Measurements from ENCODE around the gene GNB1L.
A peak's percentile ranks its signal among the peaks of the same experiment; 100 is the strongest.
"Not testable (repeated sequence)": the region's sequence is repeated elsewhere in the genome, so short reads cannot be mapped to it uniquely, and the experiment has no call there.

Gene GNB1L

DNA sequence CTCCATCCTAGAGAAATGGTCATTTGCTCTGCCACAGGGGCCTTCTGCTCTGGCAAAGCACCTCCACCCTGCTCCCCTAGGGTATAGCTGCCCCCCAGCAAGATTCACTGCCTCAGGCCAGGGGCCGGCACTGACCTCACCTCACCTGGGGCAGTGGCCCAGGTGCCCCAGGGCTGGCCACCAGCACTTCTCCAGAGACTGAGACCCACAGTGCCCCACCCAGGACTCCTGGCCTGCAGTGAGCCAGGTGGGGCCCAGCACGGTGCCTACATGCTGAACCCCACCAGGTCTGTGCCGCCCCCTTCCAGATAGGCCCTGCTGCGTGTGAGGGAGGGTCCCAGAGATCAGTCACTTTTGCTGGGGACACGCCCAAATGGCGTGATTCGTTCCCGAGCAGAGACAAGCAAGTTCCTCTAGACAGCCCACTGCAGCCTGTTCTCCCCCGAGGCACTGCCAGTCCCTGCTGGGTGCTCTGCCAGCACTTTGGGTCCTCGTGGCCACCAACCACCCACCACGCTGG is 10.8 kb downstream of the GNB1L start:
- peak in 1 of 14 donors; percentile 15 for DNase-seq

DNA sequence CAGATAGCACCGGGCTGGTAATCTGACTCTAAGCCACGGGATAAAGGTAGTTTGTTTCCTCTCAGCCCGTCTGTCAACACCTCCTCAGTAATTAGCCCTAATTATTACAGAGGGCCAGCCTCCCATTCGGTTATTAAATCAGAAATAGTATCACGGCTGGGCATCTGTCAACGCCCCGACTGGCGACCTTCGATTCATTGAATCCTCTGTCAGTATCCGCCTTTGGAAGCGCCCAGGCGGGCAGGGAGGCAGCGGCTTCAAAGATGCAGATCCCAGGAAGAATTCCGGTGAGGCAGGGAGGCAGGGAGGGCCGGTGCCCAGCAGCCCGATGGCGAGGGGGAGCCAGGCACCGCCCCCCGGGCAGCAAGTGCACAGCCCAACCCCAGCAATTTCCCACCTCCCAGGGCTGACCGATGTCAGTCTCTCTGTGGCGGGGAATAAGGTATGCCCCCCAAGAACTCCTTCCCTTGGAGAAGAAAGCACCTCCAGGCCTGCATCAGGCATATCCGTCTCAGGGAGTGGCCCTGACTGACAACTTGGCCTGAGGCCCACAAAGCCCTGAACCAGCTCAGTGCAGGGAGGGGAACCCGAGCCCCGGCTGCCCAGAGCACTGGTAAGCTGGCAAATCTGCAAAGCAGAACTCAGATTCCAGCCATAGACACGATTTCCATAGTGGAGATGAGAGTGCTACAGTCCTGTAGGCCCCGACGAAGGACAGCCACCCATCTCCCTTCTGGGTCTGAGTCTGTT is 11.4 kb downstream of the GNB1L start:
- DNase-seq, result no peak

DNA sequence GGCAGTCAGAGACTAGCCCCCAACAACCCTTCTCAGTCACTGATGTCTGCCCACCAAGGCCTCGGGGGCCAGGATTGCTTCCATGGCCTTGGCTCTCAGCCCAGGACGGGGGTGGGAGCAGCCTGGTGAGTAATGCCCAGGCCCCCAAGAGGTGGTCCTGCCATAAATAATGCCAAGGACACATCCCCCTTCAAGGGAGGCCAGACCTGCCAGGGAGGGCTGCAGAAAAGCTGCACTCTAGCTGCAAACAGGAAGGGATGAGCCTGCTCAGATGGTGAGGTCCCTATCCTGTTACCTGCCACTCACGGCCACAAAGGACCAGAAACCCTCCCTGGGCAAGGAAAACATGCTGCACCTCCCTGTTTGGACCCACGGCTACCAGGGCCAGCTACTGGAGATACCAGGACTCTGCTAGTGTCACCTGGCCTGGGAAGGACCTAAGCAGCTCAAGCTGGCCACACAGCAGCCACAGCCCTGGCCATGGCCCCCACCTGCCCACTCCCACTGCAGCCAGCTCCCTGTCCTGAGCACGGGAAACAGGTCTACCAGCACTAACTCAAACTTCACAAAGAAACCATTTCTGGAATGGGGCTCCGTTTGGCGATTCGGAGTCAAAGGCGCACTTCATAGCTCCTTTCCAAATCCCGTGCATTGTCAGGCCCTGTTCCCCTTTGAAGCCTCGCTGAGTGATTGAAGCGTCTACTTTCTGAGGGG is 12.1 kb downstream of the GNB1L start:
- no peak for DNase-seq

- DNase-seq, result no peak
Measured at GRCh38 chr22:19841641-19842392, 12.9 kb downstream of the GNB1L start.

DNA sequence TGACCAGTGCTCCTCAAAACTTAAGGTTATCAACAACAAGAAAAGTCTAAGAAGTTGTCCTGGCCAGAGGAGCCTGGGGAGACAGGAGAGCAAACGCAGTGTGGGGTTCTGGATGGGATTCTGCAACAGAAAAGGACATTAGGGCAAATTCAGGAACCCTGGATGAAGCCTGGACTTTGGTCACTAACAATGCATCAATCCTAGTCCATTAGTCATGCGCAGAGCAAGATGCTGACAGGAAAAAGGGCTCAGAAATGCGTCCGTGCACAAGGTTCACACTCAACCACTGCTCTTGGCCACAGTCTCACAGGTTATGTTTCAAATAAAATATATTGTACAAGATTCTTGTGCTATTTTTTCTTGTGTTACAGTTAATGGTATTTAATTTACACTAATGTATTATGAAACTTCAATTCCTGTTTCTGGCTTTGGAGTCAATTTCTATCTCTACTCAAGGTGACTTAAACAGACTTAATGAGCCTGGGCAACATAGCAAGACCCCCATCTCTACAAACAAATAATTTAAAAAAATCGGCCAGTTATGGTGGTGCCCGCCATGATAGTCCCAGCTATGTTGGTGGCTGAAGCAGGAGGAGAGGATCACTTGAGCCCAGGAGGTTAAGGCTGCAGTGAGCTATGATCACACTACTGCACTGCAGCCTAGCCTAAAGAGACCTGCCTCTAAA is 13.6 kb downstream of the GNB1L start:
- DNase-seq, result no peak

DNA sequence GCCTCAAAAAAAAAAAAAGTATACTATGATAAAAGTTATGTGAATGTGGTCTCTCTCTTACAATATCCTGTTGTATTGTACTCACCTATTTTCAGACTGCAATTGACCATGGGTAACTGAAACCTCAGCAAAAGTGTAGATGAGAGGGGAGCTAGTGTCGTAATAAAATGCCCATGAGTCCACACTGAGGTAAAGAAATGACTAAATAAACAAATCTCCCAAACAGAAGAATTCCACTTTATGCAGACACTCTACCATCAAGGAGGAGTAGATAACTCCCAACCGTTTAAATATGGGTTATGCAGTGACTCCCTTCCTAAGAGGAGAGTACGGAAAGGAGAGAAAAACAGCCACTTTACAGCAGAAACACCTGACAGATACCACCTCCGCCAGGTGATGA is 14.6 kb downstream of the GNB1L start:
- no peak for DNase-seq

GRCh38 chr22:19837915-19838314 is 16.8 kb downstream of the GNB1L start:
- no peak for DNase-seq

GRCh38 chr22:19836512-19836911 is 18.2 kb downstream of the GNB1L start:
- no peak for DNase-seq

DNA sequence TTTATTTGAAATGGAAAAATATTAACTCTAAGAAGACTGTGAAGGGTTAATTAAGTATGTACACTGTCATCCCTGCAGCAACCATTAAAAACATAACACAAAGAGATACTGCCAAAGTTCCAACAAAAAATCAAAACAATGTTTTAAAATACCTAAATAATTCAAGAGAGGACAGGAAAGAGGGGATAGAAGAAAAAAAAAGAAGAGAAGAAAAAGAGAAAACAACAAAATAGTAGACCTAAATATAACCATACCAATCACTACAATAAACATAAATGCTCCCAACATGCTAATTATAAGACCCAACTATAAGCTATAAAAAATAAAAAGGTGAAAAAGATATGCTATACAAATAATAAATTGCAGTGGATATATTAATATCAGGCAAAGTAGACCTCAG is 20.1 kb downstream of the GNB1L start:
- DNase-seq, result no peak

- DNase-seq, result not testable (repeated sequence)
Measured at GRCh38 chr22:19833327-19833726, 21.3 kb downstream of the GNB1L start.

DNA sequence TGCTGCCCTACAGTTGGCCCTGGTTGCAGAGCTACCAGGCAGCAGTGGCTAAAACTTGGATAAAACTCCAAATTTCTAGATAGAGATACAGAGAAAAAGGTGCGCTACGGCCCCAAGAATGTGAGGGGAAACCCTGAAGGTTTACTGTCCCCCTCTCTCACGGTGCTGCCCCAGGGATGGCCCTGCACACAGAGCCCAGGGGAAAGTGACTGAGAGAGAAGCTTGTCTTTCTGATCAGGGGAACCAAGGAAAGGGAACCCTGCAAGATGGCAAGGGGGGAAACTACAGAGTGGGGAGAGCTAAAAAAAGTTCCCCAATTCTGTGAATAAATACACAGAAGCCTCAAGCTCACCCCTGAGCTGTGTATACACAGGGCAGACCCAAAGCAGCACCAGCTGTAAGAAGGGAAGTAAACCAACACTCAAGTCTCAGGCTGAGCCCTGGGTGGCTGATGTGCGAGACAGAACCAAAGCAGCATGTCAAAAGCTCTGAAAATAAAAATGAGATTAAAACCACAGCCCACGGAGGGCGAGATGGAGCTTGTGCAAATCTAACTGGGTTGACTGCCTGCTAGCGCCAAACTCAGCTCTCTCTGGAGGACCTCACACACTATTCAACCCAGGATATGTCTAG is 22.1 kb downstream of the GNB1L start:
- no peak for DNase-seq

GRCh38 chr22:19831979-19832378 is 22.7 kb downstream of the GNB1L start:
- DNase-seq, result not testable (repeated sequence)

GRCh38 chr22:19831016-19831415 is 23.7 kb downstream of the GNB1L start:
- no peak for DNase-seq

DNA sequence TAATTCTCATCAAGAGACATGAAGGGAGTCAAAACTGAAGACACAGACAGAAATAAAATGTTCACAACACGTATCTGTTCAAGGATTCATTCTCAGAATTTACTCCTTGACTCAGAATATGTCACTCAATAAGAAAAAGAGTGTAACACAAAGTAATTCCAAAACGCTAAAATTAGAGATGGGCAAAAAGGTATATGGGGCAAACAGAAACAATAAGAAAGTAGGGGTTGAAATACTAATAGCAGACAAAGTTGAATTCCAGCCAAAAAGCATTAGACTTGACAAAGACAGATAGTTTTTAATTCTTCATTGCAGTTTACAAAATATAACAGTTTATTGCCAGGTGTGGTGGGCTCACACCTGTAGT is 26.7 kb downstream of the GNB1L start:
- DNase-seq, result no peak

DNA sequence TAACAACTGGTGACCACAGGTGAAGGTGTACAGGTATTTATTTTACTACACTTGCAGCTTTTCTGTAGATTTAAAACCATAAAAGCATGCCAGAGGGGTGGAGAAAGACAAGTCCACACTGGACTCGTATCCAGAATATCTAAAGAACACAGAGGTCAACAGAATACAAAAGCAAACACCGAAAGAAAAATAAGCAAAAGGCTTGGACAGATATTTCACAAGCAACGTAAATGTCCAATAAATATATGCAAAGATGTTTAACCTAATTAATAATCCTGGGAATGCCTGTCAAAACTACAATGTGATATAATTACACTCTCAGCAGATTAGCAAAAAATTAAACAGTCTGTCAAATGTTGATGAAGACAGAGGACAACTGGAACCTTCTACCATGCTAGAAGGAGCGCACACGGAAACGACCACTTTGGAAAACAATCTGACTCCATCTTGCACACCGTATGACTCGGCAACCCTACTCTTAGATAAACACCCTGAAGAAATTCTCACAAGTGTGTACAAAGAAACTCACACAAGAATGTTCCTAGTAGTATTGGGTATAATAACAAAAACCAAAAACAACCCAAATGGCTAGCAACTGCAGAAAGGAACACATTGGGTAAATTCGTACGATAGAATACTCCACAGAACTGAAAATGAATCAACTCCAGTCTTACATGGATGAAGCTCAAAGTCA is 27.2 kb downstream of the GNB1L start:
- DNase-seq, result no peak

DNA sequence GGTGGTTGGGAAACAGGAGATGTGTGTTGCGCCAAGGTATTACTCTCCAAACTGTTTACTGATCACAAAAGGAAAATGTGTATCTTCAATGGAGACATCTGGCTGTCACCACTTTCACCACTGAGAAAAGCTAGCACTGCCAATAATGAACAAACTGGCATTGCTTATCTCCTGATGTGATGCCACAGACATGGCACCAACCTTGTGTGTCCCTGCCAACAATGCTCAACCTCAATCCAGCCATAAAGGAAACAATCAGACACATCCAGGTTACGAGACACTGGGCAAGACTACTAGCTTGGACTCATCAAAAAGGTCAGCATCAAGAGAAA is 28.1 kb downstream of the GNB1L start:
- DNase-seq, result no peak

- DNase-seq, result no peak
Measured at GRCh38 chr22:19825904-19826618, 28.6 kb downstream of the GNB1L start.

DNA sequence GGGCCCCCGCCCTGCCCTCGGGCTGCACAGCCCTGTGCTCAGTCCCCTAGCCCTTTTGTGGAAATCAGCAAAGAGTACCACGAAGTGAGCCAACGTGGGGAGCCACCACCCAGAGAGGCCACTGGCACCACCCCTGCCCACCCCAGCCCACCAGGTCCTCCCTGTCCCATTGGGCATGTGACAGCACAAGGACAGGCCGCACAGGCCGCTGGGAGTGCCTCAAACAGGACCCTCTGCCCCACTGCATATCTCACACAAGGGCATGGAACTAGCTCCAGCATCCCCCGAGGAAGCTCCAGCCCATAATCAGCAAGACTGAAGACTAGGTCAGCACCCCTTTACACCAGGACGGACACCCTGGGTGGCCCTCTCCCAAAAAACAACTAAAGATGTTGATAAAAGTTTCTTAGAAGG is 29.7 kb downstream of the GNB1L start:
- no peak for DNase-seq

DNA sequence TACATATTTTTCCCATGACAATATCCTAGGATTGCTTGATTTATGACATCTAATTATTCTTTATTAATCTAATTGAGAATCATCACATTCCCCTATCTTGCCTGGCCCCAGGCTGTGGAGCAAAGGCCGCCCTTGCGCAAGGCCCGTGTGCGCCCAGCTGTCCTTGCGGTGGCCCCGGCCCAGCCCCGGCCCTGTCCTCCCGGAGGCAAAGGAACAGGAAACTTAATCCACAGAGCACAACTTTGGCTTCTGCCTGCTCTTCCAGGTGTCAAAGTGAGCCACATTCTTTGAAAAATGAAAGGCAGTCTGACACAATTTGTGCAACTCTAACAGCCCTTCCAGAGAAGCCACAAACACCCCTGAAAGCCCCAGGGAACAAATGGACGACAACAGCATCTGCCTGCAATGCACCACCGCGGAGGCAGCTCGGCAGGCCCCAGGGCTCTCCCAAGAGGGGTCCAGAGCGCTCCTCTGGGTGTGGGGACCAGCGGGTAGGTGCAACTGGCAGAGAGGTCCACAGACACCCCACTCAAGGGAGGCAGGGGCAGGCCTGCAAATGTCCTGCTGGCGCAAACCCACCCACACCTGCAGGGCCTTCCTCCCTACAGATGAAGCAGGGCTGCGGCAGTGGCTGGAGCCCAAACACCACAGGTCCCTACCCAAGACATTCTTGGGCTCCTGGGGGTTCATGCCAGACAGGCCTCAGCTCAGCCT is 30.3 kb downstream of the GNB1L start:
- DNase-seq, result no peak

- no peak for DNase-seq
Measured at GRCh38 chr22:19823902-19824211, 30.8 kb downstream of the GNB1L start.
